Neural crest cell (in vitro differentiated cells): ENCODE measurements around the gene DNM3. TPM values are rescaled to one million over a fixed set of nuclear protein-coding genes. Genes with fewer than 3 reads are reported as not detected.

Source experiments
- DNase-seq: peaks from one replicate; pipeline ENCODE4 v3.0.0; 2021; ENCODE audit warnings: low read depth, mixed read lengths, low spot score
- H3K27ac Mint-ChIP-seq: one replicate; pipeline ENCODE4 v1.8.0; 2021; ENCODE audit warnings: mild to moderate bottlenecking, mixed read lengths; ENCODE audit not compliant: unreplicated experiment
- H3K27me3 Mint-ChIP-seq: 2 replicates; pipeline ENCODE4 v1.8.0; 2021; ENCODE audit warnings: low read depth, mild to moderate bottlenecking, mixed read lengths
- H3K36me3 Mint-ChIP-seq: 2 replicates; pipeline ENCODE4 v1.8.0; 2021; ENCODE audit warnings: low read depth, mild to moderate bottlenecking, mixed read lengths
- H3K4me1 Mint-ChIP-seq: 2 replicates; pipeline ENCODE4 v1.8.0; 2021; ENCODE audit warnings: mixed read lengths
- H3K4me3 Mint-ChIP-seq: one replicate; pipeline ENCODE4 v1.8.0; 2021; ENCODE audit warnings: mild to moderate bottlenecking, mixed read lengths
- H3K9me3 Mint-ChIP-seq: 2 replicates; pipeline ENCODE4 v1.8.0; 2021; ENCODE audit warnings: mixed read lengths
- total RNA-seq: library from RNA; stranded (reverse); gene quantifications from 2 replicates; pipeline ENCODE4 v1.2.1, GENCODE V29; 2021
- TF ChIP-seq, protein P1 (sequence below): fragments of 200-600 bp; sonication (generic); conservative IDR thresholded peaks from 2 replicates; pipeline ENCODE4 v1.5.0; 2021; ENCODE audit warnings: antibody characterized with exemption, mild to moderate bottlenecking

DNM3 gene
- total RNA-seq, 1 donor from 2014 or later: 3.5 TPM

DNA sequence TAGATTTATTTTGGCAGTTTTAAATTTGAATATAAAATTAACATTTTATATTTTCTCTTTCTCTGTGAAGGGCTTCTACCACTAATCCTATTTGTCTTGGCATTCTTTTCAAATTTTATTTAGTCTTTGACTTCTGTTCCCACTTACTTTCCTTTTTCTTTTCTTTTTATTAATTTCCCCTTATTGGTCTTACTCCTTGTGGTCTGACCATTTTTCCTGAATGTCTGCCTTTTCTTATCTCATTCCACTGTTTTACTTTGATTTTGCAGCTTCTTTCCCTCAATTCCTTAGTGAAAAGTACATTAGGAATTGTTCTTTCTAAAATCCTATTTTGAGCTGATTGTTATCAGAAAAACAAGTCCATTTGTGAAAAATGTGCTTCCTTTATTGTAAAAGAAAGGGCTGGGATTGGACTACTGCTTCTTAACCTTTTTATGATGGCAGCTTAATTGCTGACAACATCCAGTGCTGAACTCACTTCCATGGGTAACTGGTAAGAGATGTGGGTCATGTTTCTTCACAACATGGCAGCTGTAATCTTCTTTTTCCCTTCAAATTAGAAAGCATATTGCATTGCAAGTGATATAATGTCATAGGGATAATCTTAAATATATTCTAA lies 284.6 kb downstream of the DNM3 start:
- Mint-ChIP-seq H3K4me3 (no peak overlapping the region), H3K27me3 (no peaks in the 10 kb centered on the region), H3K4me1 (no peaks in the 10 kb centered on the region), H3K9me3 (no peaks in the 10 kb centered on the region), H3K27ac (no peak overlapping the region), H3K36me3 (peaks cover 3% of the 10 kb centered on the region)
- TF ChIP-seq, protein P1, sequence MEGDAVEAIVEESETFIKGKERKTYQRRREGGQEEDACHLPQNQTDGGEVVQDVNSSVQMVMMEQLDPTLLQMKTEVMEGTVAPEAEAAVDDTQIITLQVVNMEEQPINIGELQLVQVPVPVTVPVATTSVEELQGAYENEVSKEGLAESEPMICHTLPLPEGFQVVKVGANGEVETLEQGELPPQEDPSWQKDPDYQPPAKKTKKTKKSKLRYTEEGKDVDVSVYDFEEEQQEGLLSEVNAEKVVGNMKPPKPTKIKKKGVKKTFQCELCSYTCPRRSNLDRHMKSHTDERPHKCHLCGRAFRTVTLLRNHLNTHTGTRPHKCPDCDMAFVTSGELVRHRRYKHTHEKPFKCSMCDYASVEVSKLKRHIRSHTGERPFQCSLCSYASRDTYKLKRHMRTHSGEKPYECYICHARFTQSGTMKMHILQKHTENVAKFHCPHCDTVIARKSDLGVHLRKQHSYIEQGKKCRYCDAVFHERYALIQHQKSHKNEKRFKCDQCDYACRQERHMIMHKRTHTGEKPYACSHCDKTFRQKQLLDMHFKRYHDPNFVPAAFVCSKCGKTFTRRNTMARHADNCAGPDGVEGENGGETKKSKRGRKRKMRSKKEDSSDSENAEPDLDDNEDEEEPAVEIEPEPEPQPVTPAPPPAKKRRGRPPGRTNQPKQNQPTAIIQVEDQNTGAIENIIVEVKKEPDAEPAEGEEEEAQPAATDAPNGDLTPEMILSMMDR: no peak
- DNase-seq: no peak

DNA sequence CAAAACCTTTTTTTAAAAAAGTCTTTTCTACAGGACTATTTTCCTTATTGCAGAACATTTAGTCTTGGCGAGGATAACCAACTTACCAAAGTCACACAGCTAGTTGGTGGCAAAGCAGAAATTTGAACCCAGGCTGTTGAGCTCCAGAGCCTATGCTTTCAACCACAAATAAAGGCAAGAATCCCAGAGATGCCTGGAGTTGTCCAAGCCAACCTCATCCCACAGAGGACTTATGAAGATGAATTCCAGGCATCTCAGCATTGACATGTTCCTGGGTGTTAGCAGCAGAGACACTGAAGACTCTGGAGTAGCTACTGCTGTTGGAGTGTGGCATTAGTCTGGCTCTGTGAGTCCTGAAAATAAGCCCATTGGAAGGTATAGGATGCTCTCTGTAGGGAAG lies 291.5 kb downstream of the DNM3 start:
- Mint-ChIP-seq H3K4me3 (no peak overlapping the region), H3K27ac (no peak overlapping the region), H3K36me3 (peaks cover 9% of the 10 kb centered on the region), H3K4me1 (no peaks in the 10 kb centered on the region), H3K9me3 (peaks cover 9% of the 10 kb centered on the region), H3K27me3 (no peaks in the 10 kb centered on the region)
- TF ChIP-seq, protein P1: no peak
- no peak for DNase-seq

DNA sequence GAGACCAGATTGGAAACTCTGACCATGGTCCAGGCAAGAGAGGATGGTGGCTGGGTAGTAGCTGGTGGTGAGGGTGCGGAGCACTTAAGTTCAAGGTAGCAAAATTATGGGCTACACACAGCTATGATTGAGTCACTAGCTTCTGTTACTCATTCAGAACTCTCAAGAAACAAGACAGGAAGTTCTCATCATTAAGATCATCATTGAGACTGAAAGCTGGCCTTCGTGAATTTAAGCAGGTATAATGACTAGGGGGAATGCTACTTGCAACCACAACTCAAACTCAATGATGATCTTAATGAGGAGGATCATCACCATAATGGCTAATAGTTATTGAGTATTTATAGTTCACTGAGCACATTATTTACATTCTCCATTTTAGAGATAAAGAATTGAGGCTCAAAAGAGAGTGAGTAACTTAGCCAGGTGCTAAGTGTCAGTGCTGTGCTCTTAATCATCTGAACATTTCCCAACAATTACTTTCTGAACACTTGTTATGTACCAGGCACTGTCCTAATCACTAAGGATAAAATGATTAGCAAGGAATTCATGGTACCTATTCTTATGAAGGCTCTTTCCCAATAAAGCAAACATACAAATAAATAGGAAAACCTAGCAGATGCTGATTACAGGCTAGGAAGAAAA lies 292.9 kb downstream of the DNM3 start:
- H3K27ac Mint-ChIP-seq: no peak overlapping the region
- H3K27me3 Mint-ChIP-seq: no peaks in the 10 kb centered on the region
- H3K4me1 Mint-ChIP-seq: no peaks in the 10 kb centered on the region
- no peak for DNase-seq
- TF ChIP-seq, protein P1: no peak
- H3K9me3 Mint-ChIP-seq: peaks cover 9% of the 10 kb centered on the region
- no peak overlapping the region for H3K4me3 Mint-ChIP-seq
- H3K36me3 Mint-ChIP-seq: peaks cover 9% of the 10 kb centered on the region

DNA sequence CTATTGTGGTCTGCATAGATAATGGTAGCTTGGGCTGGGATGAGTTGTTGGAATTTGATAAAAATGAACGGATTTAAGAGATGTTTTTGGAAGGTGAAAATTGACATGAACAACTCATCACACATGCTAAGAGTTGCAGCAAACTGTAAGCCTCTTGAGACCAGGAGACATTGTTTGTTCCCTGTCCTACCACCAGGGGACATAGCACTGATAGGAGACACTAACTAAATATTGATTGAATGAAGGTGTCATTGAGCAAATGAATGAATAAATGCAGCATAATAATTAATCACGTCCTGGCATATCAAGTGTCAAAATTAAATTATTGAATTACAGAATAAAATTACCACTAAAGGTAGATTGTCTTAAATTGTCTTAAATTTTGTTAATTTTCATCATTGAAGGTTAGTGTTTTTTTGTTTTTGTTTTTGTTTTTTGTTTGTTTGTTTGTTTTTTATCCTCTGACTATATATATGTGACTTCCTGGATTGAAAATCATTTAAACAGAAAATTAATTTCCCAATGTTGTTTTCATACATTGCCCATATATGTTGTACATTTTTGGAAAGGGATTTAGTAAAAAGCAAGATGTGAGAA lies 293.9 kb downstream of the DNM3 start:
- no peak overlapping the region for H3K4me3 Mint-ChIP-seq
- no peak for DNase-seq

DNA sequence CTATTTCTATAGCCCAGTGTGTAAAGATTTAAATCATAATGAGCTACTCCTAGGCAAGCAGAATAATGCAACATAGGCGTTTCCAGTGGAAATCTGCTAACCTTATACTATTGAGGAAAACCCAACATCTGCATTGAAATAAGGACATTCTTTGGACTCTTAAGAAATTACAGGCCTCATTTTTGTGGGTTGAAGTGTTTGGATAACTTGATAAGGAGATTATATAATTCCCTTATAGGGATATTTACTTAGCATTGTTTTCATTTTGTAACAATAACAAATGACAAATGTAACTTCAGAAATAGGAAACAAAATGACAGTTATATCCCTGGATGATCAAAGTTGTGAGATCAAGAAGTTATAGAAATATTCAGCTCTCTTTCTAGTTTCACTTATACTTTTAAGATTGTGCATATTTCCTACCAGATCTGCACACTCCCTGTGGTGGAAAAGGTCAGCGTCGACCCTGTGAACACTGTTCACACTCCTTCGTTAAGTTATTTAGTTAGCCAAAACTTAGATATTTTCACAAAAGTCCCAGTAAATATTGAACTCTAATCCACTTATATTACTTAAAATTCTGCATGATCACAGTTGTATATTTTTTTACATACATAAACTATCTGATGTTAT lies 294.8 kb downstream of the DNM3 start:
- no peak for DNase-seq
- peaks cover 7% of the 10 kb centered on the region for H3K4me1 Mint-ChIP-seq
- no peak overlapping the region for H3K4me3 Mint-ChIP-seq
- no peak overlapping the region for H3K27ac Mint-ChIP-seq
- no peaks in the 10 kb centered on the region for H3K27me3 Mint-ChIP-seq
- H3K9me3 Mint-ChIP-seq: peaks cover 9% of the 10 kb centered on the region
- H3K36me3 Mint-ChIP-seq: peaks cover 7% of the 10 kb centered on the region
- TF ChIP-seq, protein P1: no peak

More for the DNA sequence above, 293.9 kb downstream of the DNM3 start:
- H3K36me3 Mint-ChIP-seq: peaks cover 7% of the 10 kb centered on the region
- no peaks in the 10 kb centered on the region for H3K27me3 Mint-ChIP-seq
- peaks cover 9% of the 10 kb centered on the region for H3K9me3 Mint-ChIP-seq
- no peak overlapping the region for H3K27ac Mint-ChIP-seq
- TF ChIP-seq, protein P1: peak; percentile 61
- no peaks in the 10 kb centered on the region for H3K4me1 Mint-ChIP-seq
